AG09309 (cell line): ENCODE data around the gene SH2D5.

Experiments
- DNase-seq: peaks from one replicate; pipeline ENCODE4 v3.0.0-alpha.2; 2010; ENCODE audit warnings: low read depth
- H3K4me3 ChIP-seq: 2 replicates; pipeline ENCODE4 v1.5.1; 2011; ENCODE audit warnings: mild to moderate bottlenecking, low read depth, low read length, moderate library complexity; ENCODE audit not compliant: control insufficient read depth
- CTCF ChIP-seq: IDR thresholded peaks from 2 replicates; pipeline ENCODE4 v1.5.1; 2011; ENCODE audit warnings: mild to moderate bottlenecking, low read depth, low read length, inconsistent platforms; ENCODE audit not compliant: insufficient read depth, control insufficient read depth; ENCODE audit errors: missing control alignments

SH2D5 gene

GRCh38 chr1:20685099-20685662 is 47.3 kb downstream of the SH2D5 start:
- TF ChIP-seq CTCF = no peak
- H3K4me3 ChIP-seq = no peak overlapping the region
- DNase-seq = no peak

GRCh38 chr1:20684651-20685050 is 47.9 kb downstream of the SH2D5 start:
- TF ChIP-seq CTCF = no peak
- H3K4me3 ChIP-seq = no peak overlapping the region
- DNase-seq = no peak

- H3K4me3 ChIP-seq = no peak overlapping the region
- no peak for TF ChIP-seq CTCF
- no peak for DNase-seq
Observed at GRCh38 chr1:20684050-20684620, 48.4 kb downstream of the SH2D5 start.

- no peak for DNase-seq
- TF ChIP-seq CTCF = no peak
- H3K4me3 ChIP-seq = no peak overlapping the region
Observed at GRCh38 chr1:20683614-20684013, 48.9 kb downstream of the SH2D5 start.

- no peak for DNase-seq
- no peak for TF ChIP-seq CTCF
- no peak overlapping the region for H3K4me3 ChIP-seq
Observed at GRCh38 chr1:20682571-20683236, 49.8 kb downstream of the SH2D5 start.

GRCh38 chr1:20681999-20682398 is 50.5 kb downstream of the SH2D5 start:
- no peak for TF ChIP-seq CTCF
- no peak overlapping the region for H3K4me3 ChIP-seq
- DNase-seq = no peak

- H3K4me3 ChIP-seq = no peak overlapping the region
- no peak for TF ChIP-seq CTCF
- no peak for DNase-seq
Observed at GRCh38 chr1:20680269-20680668, 52.2 kb downstream of the SH2D5 start.
